ENCODE results near the gene REV3L.

- TF ChIP-seq POLR2A (IDR thresholded peaks at IDR 0.05; ENCODE audit: low read depth, low read length) = peak; percentile 39; the same call in 1 of the 2 replicates
- no peak for TF ChIP-seq POLR2AphosphoS5 (IDR thresholded peaks at IDR 0.05; ENCODE audit: low read depth, low read length)
- no peak for TF ChIP-seq PAX5 (IDR thresholded peaks at IDR 0.05; ENCODE audit: insufficient read depth, low read length, severe bottlenecking)
- no peak for TF ChIP-seq SPI1 (IDR thresholded peaks at IDR 0.05; ENCODE audit: low read depth, low read length)
- no peak for TF ChIP-seq TAF1 (IDR thresholded peaks at IDR 0.05; ENCODE audit: low read depth, low read length)
These were observed 5.5 kb downstream of the REV3L start for GRCh38 chr6:111477481-111477938.
